ENCODE data around the gene DLEC1.

DNA sequence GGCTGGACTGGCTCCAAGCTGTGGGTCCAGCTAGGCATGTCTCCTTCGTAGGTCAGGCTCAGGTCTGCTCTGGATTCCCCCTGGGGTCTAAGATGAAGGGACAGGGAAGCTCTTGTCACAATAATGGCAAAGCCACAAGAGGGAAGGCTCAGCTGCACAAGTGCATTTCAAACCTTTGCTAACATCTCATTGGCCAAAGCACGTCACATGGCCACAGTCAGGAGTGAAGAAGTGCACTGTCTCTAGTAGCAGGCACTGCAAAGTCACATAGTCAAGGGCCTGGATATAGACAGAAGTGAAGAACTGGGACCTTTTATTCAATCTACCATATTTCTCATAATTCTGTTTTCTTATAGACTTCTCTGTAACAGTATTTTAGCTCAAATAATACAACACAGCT, 20.1 kb downstream of the DLEC1 start:
- TF ChIP-seq EP300 (IDR thresholded peaks at IDR 0.05) (no peak), POLR2AphosphoS5 (IDR thresholded peaks at IDR 0.05) (no peak), POLR2A (IDR thresholded peaks at IDR 0.05) (no peak)
- TF ChIP-seq, protein P1, sequence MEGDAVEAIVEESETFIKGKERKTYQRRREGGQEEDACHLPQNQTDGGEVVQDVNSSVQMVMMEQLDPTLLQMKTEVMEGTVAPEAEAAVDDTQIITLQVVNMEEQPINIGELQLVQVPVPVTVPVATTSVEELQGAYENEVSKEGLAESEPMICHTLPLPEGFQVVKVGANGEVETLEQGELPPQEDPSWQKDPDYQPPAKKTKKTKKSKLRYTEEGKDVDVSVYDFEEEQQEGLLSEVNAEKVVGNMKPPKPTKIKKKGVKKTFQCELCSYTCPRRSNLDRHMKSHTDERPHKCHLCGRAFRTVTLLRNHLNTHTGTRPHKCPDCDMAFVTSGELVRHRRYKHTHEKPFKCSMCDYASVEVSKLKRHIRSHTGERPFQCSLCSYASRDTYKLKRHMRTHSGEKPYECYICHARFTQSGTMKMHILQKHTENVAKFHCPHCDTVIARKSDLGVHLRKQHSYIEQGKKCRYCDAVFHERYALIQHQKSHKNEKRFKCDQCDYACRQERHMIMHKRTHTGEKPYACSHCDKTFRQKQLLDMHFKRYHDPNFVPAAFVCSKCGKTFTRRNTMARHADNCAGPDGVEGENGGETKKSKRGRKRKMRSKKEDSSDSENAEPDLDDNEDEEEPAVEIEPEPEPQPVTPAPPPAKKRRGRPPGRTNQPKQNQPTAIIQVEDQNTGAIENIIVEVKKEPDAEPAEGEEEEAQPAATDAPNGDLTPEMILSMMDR (IDR thresholded peaks at IDR 0.05) = no peak

Data from gastroesophageal sphincter (tissue), 3 donors.